GM21447 (cell line): Measurements from ENCODE around the gene THSD7A.

Experiments used
- ATAC-seq: cut with Tn5 transposase; IDR thresholded peaks from one replicate; pipeline ENCODE4 v1.9.1; 2021; ENCODE audit not compliant: unreplicated experiment

Gene THSD7A

GRCh38 chr7:11591055-11591633, 240.9 kb downstream of the THSD7A start:
- ATAC-seq = no peak

DNA sequence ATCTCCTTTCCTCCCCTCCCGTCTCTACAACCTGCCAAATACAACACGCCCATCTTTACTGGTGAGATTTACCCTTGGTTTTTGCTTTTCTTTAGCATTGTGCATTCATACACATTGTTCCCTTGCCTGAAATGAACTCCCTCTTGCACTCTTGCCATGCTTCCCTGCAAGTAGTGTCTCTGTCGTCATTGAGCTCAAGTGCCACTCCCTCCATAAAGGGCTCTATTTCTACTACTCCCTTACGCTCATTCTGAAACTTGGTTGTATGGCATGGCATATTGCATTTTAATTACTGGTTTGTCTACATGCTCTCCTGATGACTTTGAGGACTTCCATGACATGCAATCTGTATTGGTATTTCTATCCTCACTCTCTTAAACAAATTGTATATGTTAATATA, 242.7 kb downstream of the THSD7A start:
- ATAC-seq = no peak

- no peak for ATAC-seq
These were observed 244.2 kb downstream of the THSD7A start for GRCh38 chr7:11587814-11588213.

GRCh38 chr7:11587048-11587447, 244.9 kb downstream of the THSD7A start:
- no peak for ATAC-seq

- no peak for ATAC-seq
These were observed 247.5 kb downstream of the THSD7A start for GRCh38 chr7:11584406-11585031.

GRCh38 chr7:11579141-11579540, 252.9 kb downstream of the THSD7A start:
- no peak for ATAC-seq

DNA sequence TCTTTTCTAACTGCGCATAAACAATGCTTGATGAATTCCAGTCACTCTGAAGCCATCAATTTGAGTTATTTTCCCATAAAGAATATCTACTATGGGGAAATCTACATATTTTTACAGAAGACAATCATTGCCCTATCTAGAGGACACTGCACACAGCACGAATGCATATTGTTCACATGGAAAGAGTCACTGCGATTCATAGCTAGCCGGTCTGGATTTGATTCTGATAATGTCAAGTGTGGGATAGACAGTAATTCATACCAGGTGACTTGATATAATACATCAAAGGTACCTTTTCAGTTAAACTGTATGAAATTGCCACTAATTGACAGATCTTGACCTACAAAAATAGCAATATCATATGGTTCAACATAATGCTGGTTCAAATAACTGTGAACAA, 255.7 kb downstream of the THSD7A start:
- no peak for ATAC-seq

DNA sequence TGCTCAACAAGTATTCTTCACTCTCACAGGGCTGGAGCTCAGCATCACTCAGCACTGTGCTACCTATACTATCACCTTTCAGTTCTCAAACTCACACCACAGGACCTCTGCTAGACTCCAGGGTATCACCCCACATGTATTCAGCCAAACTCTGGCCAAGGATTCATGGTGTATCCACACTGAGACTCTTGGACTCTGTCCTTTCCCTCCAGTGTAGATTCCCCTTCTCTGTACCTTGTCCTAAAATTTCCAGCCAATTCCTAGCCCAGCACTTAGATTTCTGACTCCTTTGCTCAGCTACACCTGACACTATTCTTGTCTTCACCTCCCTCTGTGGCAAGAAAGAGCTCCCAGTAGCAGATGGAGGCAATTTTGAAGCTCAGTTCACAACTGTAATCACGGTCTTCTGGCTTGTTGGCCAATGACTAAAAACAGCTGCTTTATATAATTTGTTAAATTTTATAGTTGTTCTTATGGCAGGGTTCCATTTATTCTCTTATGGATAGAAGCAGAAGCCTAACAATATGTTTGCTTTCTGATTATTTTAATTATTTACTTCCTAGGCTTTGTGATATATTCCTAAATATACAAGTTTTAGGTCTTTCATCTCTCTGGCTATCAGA, 258.8 kb downstream of the THSD7A start:
- no peak for ATAC-seq

DNA sequence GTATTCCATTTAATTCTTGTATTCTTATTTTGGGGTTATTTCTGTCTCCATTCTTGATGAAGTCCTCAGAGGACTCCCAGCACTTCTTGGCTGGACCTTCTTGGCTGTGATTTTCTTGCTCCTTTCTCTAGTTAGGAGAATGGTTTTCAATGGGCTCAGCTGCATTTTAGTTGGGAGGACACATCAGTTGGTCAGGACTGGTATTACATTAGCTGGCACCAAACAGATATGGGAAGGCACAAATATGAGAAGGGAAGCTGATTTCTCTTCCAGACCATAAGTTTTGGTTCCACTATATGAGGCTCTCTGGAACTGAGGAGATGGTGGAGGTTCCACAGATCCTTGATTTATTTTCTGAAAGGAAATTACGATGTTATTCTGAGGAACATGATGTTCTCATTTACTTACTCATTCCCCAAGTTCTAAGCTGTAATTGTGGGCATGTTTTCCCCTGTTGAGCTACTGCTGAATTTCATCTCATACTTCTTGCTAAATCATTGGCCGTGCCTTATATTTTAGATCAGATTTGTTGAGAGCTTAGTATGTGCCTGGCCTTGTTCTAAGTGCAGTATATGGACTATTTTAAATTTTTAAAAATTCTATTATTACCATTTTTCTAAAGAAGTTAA, 261.0 kb downstream of the THSD7A start:
- no peak for ATAC-seq

DNA sequence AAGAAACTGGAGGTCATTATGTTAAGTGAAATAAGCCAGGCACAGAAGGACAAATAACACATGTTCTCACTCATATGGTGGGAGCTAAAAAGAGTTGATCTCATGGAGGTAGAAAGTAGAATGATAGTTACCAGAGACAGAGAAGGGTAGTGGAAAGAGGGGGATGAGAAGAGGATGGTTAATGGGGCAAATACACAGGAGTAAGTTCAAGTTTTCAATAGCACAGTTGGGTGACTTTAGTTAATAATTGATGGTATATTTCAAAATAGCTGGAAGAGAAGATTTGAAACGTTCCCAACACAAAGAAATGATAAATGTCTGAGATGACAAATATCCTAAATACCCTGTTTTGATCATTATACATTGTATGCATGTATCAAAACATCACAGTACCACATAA, 261.8 kb downstream of the THSD7A start:
- no peak for ATAC-seq

DNA sequence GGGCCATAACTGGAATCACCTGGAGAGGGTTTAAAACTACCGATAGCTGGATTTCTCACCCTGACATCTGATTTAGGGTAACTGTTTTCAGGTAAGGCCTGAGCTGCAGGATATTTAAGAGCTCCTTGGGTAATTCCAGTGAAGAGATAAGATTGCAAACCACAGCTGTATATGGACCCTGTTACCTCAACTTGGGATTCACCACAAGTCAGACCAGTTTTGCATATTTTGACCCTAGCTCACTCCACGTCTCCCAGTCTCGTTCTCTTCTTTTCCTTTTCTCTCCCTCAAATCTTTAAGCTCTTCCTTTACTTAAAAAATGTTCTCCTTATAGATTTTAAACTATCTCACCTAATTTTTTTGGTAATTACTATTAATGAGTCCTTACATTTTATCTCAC, 264.4 kb downstream of the THSD7A start:
- no peak for ATAC-seq

- no peak for ATAC-seq
These were observed 274.4 kb downstream of the THSD7A start for GRCh38 chr7:11557627-11558026.

DNA sequence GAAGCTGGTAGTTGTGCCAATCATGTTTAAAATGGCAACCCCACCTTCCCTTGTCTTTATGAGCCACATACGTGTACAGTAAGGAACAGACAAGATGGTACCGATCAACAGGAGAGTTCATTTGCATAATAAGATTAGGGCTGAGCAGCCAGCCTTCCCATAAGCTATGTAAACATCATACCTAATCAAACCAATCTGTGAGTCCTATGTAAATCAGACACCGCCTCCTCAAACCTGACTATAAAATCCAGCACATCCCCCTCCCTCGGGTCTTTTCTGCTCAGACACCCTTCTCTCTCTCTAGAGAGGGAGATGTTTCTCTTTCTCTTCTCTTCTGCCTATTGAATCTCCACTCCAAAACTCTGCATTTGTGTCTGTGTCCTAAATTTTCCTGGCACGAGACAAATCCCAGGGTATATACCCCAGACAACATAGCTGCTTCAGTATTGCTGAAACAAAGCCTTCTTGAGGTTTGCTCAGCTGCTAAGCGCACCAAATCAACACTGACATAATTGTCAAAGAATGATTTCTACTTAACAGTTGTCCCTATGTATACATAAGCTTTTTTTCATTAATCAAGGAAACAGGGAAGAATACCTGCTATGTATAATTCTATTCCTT, 279.2 kb downstream of the THSD7A start:
- no peak for ATAC-seq

- no peak for ATAC-seq
These were observed 280.5 kb downstream of the THSD7A start for GRCh38 chr7:11551470-11551869.

- ATAC-seq = no peak
These were observed 283.5 kb downstream of the THSD7A start for GRCh38 chr7:11548532-11548931.

- no peak for ATAC-seq
These were observed 290.7 kb downstream of the THSD7A start for GRCh38 chr7:11541330-11541729.

DNA sequence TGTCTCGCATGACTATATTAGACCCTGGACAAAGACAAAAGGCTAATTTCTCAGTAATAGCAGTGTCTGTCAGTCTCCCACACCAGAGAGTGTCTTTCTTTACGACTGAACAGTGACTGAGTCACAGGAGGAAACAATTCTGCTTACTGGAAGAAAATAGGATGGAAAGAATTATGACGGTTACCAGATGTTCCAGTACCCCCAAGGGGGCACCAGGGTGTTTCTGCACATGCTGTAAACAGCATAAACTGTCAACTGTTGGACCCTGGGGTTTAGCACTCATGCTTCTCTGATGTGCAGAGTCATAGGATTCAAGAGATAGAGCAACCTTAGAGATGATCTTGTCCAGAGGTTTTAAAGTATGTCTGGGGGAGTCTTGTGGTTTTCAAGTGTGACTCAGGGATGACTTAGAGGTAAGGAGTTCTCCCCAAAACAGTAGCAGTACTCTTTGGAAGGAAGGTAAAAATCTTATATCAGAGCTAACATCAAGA, 291.7 kb downstream of the THSD7A start:
- no peak for ATAC-seq

- no peak for ATAC-seq
These were observed 292.1 kb downstream of the THSD7A start for GRCh38 chr7:11539853-11540252.

DNA sequence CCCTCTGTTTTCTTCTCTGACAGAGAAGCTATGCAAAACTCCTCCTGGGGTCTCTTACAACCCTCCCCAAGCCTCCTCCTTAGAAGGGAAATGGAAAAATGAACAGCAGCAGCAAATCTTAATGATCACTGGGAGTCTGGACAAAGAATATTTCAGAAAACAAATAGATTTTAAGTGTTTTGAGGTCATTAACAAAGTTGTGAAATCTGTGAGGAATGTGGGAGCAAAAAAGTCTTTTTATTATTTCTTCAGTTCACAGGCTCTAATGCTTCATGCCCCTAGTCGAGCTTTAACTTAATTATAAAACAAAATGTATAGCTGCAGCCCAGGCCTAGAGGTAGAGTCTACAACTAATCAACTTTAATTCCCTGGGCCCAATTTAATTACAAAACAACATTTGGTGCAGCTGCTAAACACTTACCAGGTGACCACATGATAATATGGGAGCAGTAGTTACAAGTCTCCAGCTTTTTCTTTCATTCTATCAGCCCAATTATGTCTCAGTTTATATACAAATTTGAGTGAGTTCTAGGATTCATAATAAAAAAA, 293.2 kb downstream of the THSD7A start:
- ATAC-seq = no peak

- no peak for ATAC-seq
These were observed 298.7 kb downstream of the THSD7A start for GRCh38 chr7:11533229-11533820.

GRCh38 chr7:11529382-11529781, 302.6 kb downstream of the THSD7A start:
- ATAC-seq = no peak
